Esophagus squamous epithelium (tissue), 4 donors: Measurements from ENCODE around the gene OR2V1.

ENCODE experiments used
- CTCF ChIP-seq, 6 experiments: fragments of 450-650 bp in 4 of 6; fragments of 200-600 bp in 2 of 6; sonication (generic) in 2 of 6; IDR thresholded peaks; one replicate each; pipeline ENCODE4 v1.5.1; 2016 to 2019; ENCODE audit warnings: antibody characterized with exemption in 6 of 6, mild to moderate bottlenecking in 4 of 6, moderate library complexity in 4 of 6
- POLR2A ChIP-seq, 4 donors: fragments of 450-650 bp; IDR thresholded peaks; one replicate each; pipeline ENCODE4 v1.6.1; 2017; ENCODE audit warnings: antibody characterized with exemption in 4 of 4, mild to moderate bottlenecking in 4 of 4, moderate library complexity in 3 of 4

- TF ChIP-seq CTCF (IDR thresholded peaks at IDR 0.05) = no peak
- no peak for TF ChIP-seq POLR2A (IDR thresholded peaks at IDR 0.05)
These were observed 22.3 kb downstream of the OR2V1 start for GRCh38 chr5:181108578-181109165.
